Pancreas (tissue), 10 donors: Measurements from ENCODE around the gene MPRIP. TPM values are rescaled to one million over a fixed set of nuclear protein-coding genes. Genes with fewer than 3 reads are reported as not detected.
A peak's percentile ranks its signal among the peaks of the same experiment; 100 is the strongest.

ENCODE experiments used
- ATAC-seq, 4 donors: fragments of 200-7000 bp; cut with Tn5 transposase; one replicate each; pipeline versions ENCODE4 v1.8.0 to v1.9.1; 2020; ENCODE audit warnings: mild to moderate bottlenecking in 4 of 4, moderate library complexity in 4 of 4
- DNase-seq, 6 donors: peaks; one replicate each; pipeline ENCODE4 v3.0.0-alpha.2; 2020
- FAIRE-seq: peaks from 2 replicates; lab custom pipeline; 2012; peaks lifted over from hg19 to GRCh38; lab: Jason Lieb, UNC
- H3K27ac ChIP-seq, 4 donors: fragments of 200-600 bp; sonication (generic); 1 replicate in 3 of 4; 2 replicates in 1 of 4; pipeline versions ENCODE4 v1.5.0 to v1.8.0; 2020
- H3K27me3 ChIP-seq, 4 donors: fragments of 200-600 bp; one replicate each; pipeline ENCODE4 v1.8.0; 2021
- H3K36me3 ChIP-seq, 3 donors: fragments of 200-600 bp; sonication (generic) in 1 of 3; one replicate each; pipeline versions ENCODE4 v1.5.0 to v1.8.0; 2020 to 2021
- H3K4me1 ChIP-seq, 3 donors: fragments of 200-600 bp; one replicate each; pipeline ENCODE4 v1.8.0; 2021
- H3K4me3 ChIP-seq, 4 donors: fragments of 200-600 bp; sonication (generic) in 2 of 4; one replicate each; pipeline versions ENCODE4 v1.5.0 to v1.8.0; 2020 to 2021
- H3K9me3 ChIP-seq, 4 donors: fragments of 200-600 bp; one replicate each; pipeline ENCODE4 v1.8.0; 2021
- WGBS, 2 donors: extraction: QIAGEN DNeasy Blood & Tissue Kit; methylation state at CpG; one replicate each; pipeline ENCODE4 v1.1.7; 2013; 5-methylcytosine and 5-hydroxymethylcytosine counted together
- intact Hi-C, 3 donors: fragments of 100-400 bp; cut with DNase I; formaldehyde crosslinking; loops; one replicate each; pipeline versions ENCODE4 v1.11.1 to v1.14.2; 2022
- polyA plus RNA-seq, 2 donors: library from polyadenylated mRNA; stranded (reverse); fragments of 200-250 nt; gene quantifications; one replicate each; pipeline ENCODE4 v1.2.3, GENCODE V29; 2013
- total RNA-seq, 6 donors: library from RNA; stranded (reverse); fragmentation: NEBNext Ultra II Directional in 4 of 6; extraction: Animal tissue kit (Norgen Biotek cat#: 25700) in 4 of 6; gene quantifications; one replicate each; pipeline versions ENCODE4 v1.2.1 to v1.2.4, GENCODE V29; 2021 to 2023
- TF ChIP-seq, protein P1 (sequence below), 4 donors: fragments of 200-600 bp; sonication (generic) in 3 of 4; IDR thresholded peaks; one replicate each; pipeline versions ENCODE4 v1.5.0 to v1.8.0; 2021; ENCODE audit warnings: antibody characterized with exemption in 4 of 4
- donor health status: healthy with polysubstance abuse.
- donor health status: DM: no; HTN: no; CAD: no; lungs with moderate emphysema.
- donor health status: DM: no; HTN: no; CAD: no.
- donor health status: control.
- donor health status: control.
- donor health status: Bipolar disorder and iron deficiency.
- donor health status: DM: yes; HTN: yes; CAD: no.
- donor health status: DM: no; HTN: no; CAD: no.
- donor health status: DM: no; HTN: no; CAD: no.
- donor health status: DM: yes; HTN: yes; CAD: no.

MPRIP gene
- total and polyA plus RNA-seq, 8 donors: 91.8 to 242 (median 107) TPM

DNA sequence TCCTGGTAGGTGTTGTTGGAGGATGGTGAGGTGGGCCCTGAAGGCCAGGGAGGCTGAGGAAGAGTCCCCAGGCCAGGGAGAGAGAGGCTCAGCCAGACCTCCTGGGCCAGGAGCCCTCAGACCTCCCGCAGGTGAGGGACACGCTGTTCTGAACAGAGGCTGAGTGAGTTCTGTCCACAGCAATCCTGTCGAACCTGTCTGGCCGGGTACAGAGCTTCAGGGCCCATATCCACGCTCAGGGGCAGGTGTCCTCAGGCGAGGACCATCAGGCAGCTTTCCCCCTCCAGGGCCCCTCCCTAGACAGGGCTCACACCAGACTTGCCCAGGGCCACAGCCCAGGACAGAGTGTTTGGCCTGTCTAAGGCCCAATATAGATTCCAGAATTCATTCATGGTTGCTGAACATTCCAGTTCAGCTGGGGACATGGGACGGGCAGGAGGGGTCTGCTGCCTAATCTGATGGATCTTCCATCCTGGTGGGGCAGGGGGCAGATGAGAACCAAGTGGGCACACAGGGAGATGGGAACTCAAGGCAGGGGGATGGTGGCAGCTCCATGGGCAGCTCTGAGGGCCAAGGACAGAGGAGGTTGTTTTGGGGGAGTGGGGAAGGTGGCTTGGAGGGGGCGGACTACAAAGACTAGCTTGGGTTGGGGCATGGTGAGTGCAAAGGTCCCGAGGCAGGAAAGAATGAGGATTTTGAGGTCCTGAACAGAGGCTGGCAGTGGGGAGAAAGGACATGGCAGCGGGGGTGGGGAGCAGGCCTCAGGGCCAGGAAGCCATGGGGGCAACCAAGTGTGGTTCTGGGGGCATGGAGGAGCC lies 23.4 kb upstream of the MPRIP start:
- TF ChIP-seq, protein P1, sequence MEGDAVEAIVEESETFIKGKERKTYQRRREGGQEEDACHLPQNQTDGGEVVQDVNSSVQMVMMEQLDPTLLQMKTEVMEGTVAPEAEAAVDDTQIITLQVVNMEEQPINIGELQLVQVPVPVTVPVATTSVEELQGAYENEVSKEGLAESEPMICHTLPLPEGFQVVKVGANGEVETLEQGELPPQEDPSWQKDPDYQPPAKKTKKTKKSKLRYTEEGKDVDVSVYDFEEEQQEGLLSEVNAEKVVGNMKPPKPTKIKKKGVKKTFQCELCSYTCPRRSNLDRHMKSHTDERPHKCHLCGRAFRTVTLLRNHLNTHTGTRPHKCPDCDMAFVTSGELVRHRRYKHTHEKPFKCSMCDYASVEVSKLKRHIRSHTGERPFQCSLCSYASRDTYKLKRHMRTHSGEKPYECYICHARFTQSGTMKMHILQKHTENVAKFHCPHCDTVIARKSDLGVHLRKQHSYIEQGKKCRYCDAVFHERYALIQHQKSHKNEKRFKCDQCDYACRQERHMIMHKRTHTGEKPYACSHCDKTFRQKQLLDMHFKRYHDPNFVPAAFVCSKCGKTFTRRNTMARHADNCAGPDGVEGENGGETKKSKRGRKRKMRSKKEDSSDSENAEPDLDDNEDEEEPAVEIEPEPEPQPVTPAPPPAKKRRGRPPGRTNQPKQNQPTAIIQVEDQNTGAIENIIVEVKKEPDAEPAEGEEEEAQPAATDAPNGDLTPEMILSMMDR (IDR thresholded peaks at IDR 0.05): no peak
- WGBS, 2 donors: 50 to 51% methylated on average over 10 of the region's 10 CpGs
- DNase-seq (peak in 5 of 6 donors; percentile 57 to 81 (median 69)), ATAC-seq (peak; percentile 48 to 72 (median 70)), FAIRE-seq (no peak)
- Histone ChIP-seq H3K4me1 (peaks cover 32 to 40% (median 34%) of the 10 kb centered on the region in 3 donors), H3K27me3 (no peaks in the 10 kb centered on the region), H3K9me3 (no peaks in the 10 kb centered on the region), H3K36me3 (no peaks in the 10 kb centered on the region), H3K4me3 (no peak overlapping the region), H3K27ac (peak overlapping the region; percentile 37 to 86 (median 71))
- intact Hi-C loops: loop anchor here in 1 of 3 donors (10.0 kb wide), 1 partner anchor 56 kb away; no protein-coding TSS in a partner anchor

DNA sequence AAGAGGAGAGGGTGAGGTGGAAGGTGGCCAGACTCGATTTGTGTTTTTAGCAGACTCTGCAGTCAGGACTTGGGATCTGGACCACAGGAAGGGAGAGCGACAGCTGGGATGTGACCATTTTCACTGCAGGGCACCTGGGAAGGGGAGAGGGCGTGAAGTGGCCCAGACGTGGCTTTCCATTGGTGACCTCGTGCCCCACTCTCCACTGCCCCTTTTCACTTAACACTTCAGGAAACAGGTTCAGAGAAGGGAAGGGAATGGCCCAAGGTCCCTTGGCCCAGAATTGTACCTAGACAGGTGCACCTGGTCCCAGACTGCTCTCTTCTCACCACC lies 22.9 kb upstream of the MPRIP start:
- intact Hi-C loops: loop anchor here in 1 of 3 donors (10.0 kb wide), 1 partner anchor 55 kb away; no protein-coding TSS in a partner anchor
- FAIRE-seq (no peak), DNase-seq (peak in 1 of 6 donors; percentile 35), ATAC-seq (no peak)
- Histone ChIP-seq H3K4me3 (no peak overlapping the region), H3K36me3 (no peaks in the 10 kb centered on the region), H3K9me3 (no peaks in the 10 kb centered on the region), H3K27me3 (no peaks in the 10 kb centered on the region), H3K4me1 (peaks cover 32 to 40% (median 34%) of the 10 kb centered on the region in 3 donors), H3K27ac (peak overlapping the region; percentile 37 to 86 (median 71))
- TF ChIP-seq, protein P1 (IDR thresholded peaks at IDR 0.05): no peak
- 68 to 73% methylated on average over 5 of the region's 5 CpGs for WGBS, 2 donors

DNA sequence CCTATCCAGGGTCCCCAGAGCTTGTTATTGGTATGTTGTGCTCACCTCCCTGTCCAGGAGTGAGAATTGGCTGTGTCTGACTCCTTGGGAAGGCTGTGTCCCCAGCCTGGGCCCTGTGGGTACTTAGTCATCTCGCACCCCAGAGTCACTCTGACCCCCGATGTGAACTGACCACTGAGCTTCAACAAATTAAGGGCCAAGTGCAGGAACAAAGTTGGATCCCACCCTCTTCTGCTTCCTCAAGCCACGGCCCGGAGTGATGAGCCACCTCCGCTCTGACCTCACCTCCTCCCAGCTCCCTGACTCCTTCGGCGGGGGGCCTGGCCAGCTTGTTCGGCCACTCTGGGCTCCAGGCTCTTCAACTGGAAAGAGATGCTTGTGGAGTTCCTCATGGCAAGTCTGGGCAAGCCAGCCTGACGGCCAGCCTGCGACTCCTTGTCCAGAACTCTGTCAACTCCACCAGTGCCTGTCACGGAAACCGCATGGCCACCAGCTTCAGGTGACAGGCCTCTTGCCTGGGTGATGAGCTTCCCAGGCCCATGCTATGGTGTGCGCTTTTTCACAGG lies 22.3 kb upstream of the MPRIP start:
- TF ChIP-seq, protein P1 (IDR thresholded peaks at IDR 0.05): no peak
- no peaks in the 10 kb centered on the region for H3K27me3 ChIP-seq
- no peaks in the 10 kb centered on the region for H3K9me3 ChIP-seq
- WGBS, 2 donors: 95 to 96% methylated on average over 13 of the region's 13 CpGs
- DNase-seq: no peak
- peaks cover 33 to 40% (median 34%) of the 10 kb centered on the region in 3 donors for H3K4me1 ChIP-seq
- H3K36me3 ChIP-seq: no peaks in the 10 kb centered on the region
- ATAC-seq: no peak
- FAIRE-seq: no peak
- H3K27ac ChIP-seq: peak overlapping the region; percentile 37 to 86 (median 71)
- intact Hi-C loops: loop anchor here in 1 of 3 donors (10.0 kb wide), 1 partner anchor 55 kb away; no protein-coding TSS in a partner anchor
- no peak overlapping the region for H3K4me3 ChIP-seq

DNA sequence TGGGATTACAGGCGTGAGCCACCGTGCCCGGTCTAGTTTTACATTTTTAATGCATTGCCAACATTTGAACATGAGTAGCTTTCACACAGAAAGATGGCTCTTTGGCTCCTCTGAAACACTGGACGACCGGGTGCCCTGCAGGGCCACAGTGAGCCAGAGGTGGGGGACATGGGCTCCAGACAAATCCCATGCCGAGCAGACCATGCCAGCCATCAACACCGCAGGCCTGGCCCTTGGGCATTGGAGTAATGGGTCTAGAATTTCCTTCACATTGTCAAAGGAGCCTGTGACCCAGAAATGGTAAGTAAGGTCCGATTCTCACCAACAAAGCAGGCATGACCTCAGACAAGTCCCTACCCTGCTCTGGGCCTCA lies 21.4 kb upstream of the MPRIP start:
- Histone ChIP-seq H3K4me3 (no peak overlapping the region), H3K27me3 (no peaks in the 10 kb centered on the region), H3K36me3 (no peaks in the 10 kb centered on the region), H3K4me1 (peaks cover 41 to 47% (median 42%) of the 10 kb centered on the region in 3 donors), H3K27ac (peak overlapping the region; percentile 53 to 86 (median 78)), H3K9me3 (no peaks in the 10 kb centered on the region)
- DNase-seq (no peak), FAIRE-seq (no peak), ATAC-seq (no peak)
- 84 to 87% methylated on average over 8 of the region's 8 CpGs for WGBS, 2 donors
- TF ChIP-seq, protein P1 (IDR thresholded peaks at IDR 0.05): no peak
- intact Hi-C loops: no loop called here
